HG03575 (cell line): ENCODE measurements around the gene CFAP298.
"Not testable (repeated sequence)": the region's sequence is repeated elsewhere in the genome, so short reads cannot be mapped to it uniquely, and the experiment has no call there.

Source experiments
- ATAC-seq: cut with Tn5 transposase; IDR thresholded peaks from one replicate; pipeline ENCODE4 v1.9.1; 2021; ENCODE audit not compliant: unreplicated experiment, insufficient number of reproducible peaks, low FRiP score; ENCODE audit errors: extremely low read depth

CFAP298 gene

DNA sequence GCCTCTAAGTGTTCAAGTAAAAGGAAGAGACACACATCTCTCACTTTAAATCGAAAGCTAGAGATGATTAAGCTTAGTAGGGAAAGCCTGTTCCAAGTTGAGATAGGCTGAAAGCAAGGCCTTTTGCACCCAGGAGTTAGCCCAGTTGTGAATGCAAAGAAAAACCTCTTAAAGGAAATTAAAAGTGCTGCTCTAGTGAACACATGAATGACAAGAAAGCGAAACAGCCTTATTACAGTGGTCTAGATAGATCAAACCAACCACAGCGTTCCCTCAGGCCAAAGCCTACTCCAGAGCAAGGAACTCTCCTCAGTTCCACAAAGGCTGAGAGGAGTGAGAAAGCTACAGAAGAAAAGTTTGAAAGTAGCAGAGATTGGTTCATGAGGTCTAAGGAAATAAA lies 41.7 kb downstream of the CFAP298 start:
- no peak for ATAC-seq

DNA sequence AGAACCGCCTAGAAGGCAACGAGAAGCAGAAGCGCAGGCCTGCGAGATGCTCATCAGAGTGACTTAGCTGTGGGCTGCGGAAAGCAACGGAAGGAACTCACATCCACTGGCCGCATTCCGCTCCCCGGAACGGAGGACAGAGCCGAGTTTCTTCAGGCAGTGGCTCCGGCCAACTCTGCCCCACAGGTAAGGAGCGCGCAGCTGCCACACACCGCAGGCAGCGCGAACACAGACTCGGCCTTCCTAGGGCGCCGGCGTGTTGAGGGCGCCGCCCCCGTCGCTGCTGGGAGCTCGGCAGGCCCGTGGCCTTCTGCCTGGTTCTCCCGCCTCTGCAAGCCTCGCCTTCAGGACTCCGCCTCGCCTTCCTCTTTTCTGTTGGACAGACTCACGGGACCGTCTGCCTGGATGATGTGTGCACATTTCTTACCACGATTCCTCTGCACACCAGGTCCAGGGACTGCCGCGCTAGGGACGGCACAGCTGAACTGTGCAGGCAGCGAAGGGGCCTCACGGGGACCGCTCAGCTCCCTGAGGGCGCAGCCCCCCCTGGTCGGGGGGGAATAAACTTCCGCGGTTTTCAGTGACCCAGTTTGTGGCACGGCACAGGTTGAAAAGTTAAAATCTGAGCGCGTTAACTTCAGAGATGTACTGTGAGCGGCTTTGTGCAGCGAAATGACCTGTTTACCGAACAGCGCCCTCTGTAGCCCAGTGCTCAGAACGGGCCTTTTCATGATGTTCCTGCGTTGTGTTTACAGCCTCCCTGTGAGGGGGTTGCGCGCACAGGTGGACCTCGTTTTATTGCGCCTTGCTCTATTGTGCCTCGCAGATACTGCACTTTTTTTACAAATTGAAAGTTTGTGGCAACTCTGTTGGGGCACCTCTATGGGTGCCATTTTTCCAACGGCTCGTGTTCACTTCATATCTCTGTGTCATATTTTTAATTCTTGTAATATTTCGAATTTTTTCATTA lies 42.6 kb downstream of the CFAP298 start:
- no peak for ATAC-seq

DNA sequence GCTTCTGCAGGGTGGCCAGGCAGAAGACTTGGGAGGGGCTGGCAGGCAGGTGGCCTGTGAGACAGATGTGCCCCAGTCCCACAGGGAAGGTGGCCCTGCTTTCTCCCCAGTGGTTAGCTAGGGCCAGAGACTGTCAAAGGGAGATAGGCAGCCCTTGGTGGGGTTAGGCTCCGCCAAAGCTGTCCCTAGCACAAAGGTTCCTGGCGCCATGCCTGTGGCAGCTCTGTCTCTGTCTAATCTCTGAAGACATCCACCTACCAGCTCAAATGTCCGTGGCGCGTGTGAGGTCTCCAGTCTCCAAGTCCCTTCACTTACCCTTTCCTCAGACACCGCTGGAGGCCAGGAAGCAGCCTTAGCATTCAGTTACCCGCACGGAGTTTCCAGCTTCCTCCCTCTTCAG lies 44.6 kb downstream of the CFAP298 start:
- ATAC-seq, result no peak

DNA sequence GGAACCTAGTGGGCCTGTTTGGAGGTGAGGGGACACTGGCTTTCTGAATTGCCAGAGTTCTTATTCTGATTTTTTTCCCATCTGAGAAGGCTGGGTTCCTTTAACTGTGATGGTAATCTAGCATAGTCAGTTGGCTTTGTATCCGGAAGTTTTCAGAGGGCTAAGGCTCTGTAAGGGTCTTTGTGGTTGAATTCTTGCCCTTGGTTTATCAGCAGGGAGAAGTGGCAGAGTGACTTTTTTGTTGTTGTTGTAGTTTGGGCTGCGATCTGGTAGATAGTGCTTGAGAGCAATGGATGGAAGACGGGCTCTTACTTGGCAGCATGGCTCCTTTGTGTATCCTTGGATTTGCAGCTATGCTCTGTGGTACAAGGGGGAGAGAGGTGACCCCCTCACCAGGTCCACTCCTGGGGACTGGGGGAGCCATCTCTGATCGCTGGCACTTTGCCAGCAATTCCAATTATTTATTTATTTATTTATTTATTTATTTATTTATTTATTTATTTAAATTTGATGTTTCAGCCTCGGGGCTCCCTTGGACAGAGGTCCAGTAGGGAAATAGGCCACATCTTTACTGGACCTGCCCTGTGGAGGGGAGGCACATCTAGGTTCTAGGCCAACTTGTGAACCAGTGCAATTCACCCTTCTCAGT lies 45.3 kb downstream of the CFAP298 start:
- ATAC-seq, result no peak

DNA sequence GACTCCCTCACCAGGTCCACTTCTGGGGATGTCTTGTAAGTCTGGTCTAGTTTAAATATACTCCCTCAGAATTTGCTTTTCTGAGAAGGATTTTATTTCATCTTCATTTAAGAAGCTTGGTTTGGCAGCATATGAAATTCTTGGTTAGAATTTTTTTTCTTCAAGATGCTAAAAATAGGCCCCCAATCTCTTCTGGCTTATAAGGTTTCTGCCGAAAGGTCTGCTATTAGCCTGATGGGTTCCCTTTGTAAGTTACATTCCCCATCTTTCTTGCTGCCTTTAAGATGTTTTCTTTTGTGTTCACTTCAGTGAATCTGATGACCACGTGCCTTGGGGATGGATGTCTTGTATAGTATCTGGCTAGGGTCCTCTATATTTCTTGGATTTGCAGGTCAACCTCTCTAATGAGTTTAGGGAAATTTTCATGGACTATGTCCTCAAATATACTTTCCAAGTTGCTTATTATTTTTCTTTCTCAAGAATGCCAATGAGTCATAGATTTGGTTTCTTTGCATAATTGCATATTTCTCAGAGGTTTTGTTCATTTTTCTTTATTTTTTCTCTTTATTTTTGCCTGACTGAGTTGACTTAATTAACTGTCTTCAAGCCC lies 46.2 kb downstream of the CFAP298 start:
- no peak for ATAC-seq

DNA sequence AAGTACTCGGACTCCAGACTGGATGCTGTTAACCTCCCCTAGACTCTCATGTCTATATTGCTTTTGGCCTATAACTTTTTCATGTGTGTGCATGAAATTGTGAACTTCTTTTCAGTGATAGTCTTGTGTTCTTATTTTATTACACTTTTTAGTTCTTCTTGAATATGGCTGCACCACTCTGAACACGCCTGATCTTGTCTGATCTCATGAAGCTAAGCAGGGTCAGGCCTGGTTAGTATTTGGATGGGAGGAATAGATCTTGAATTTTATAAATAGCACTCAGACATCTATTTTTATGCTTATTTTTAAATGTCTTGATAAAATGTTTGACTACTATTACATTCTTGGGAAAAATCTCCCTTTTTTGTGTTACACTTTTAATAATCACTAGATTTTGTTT lies 49.3 kb downstream of the CFAP298 start:
- no peak for ATAC-seq

DNA sequence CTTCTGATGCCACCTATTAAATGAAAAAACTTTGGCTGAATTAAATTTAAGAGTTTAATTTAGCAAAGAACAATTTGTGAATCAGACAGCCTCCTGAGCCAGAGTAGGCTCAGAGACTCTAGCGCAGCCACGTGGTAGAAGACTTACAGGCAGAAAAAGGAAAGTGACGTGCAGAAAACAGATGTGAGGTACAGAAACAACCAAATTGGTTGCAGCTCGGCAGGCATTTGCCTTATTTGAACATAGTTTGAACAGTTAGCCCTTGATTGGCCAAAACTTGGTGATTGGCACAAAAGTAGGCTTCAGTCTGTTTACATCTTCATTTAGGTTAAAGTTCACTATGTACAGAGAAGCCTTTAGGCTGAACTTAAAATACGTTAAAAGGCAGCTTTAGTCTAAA lies 49.8 kb downstream of the CFAP298 start:
- no peak for ATAC-seq

DNA sequence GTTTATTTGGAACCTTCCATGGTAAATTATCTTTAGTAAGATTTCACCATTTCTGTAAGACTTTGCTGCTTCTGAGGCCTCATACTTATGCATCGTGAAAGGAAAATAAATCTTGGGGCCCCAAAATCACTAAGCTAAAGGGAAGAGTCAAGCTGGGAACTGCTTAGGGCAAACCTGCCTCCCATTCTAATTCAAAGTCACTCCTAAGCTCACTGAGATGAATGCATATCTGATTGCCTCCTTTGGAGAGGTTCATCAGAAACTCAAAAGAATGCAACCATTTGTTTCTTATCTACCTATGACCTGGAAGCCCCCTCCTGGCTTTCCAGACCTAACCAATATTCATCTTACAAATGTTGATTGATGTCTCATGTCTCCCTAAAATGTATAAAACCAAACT lies 50.7 kb downstream of the CFAP298 start:
- not testable (repeated sequence) for ATAC-seq

DNA sequence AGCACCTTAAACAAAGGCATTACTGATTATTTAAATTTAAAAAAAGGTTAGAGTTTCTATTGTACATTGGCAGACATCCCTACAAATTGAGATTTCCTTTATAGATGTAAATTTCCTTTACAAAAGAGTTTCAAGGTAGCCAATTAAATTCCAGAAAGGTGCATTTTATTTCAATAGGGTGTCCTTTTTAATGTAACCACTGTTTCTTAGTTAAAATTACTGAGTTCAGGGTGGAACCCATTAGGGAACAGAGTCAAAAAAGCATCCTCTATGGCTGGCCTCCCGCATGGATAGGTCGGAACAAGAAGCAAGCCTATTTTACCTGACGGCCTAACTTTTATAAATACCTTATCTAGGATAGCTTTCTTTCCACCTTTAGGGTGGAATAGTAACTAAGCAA lies 51.3 kb downstream of the CFAP298 start:
- ATAC-seq, result no peak

DNA sequence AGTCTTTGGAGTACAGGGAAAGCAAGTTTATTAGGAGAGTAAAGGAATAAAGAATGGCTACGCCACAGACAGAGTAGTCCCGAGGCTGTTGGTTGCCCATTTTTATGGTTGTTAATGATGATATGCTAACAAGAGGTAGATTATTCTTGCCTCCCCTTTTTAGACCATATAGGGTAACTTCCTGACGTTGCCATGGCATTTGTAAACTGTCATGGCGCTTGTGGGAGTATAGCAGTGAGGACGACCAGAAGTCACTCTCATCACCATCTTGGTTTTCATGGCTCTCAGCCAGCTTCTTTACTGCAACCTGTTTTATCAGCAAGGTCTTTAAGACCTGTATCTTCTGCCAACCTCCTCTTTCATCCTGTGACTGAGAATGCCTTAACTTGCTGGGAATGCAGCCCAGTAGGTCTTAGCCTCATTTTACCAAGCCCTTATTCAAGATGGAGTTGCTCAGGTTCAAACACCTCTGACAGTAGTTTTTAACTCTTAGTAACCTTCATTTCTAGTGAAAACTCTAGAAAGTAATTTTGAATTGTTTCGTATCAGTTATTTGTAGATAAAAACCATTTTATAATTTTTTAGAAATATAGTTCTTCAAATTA lies 53.1 kb downstream of the CFAP298 start:
- no peak for ATAC-seq

DNA sequence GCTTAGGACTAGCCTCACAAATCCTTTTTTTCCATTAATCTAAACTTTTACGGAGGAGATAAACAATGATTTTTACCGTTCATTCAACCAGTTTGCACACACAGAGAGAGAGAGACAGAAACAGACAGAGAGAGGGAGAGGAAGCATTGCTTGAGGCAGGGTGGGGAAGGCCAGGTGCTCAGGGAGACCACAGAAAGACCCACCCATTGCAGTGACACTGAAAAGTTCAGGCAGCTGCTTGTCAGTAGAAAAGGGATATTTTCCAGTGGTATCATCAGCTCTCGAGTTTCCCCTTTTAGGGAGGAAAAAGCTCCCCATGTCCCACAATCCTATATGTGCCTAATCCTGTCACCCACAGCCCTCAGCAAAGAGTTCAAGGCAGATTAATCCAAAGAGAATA lies 54.1 kb downstream of the CFAP298 start:
- no peak for ATAC-seq

DNA sequence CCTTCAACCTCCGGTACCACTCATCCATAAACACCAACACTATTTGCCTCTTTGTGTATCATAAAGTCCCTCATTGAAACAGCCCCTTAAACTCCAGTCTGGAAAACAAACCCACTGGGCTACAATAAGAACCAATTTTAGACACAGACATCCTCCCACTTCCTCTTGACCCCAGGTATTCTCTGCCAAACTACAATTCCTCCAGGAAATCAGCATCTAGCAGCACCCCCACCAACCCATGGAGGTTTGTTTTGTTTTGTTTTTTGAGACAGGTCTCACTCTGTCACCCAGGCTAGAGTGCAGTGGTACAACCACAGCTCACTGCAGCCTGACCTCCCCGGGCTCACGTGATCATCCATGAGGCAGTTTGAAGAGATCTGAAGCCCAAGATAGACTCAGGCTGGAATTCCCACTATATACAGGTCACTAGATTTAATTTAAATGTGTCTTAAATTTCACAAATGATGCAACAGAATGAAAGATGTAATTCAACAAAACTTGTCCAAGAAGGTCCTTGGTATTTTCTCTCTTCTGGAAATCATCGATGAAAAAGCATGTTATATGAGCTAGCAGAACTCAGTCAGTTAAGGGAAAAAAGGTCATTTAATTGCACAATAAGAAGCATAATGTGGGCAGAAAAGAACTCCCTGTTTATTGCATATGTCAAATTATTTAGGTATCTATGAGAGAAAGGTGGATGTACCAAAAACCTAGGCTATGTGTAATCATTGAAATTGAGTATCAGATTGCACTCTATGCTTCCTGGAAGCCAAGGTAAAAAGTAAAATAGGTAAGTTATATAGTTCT lies 57.1 kb downstream of the CFAP298 start:
- no peak for ATAC-seq

DNA sequence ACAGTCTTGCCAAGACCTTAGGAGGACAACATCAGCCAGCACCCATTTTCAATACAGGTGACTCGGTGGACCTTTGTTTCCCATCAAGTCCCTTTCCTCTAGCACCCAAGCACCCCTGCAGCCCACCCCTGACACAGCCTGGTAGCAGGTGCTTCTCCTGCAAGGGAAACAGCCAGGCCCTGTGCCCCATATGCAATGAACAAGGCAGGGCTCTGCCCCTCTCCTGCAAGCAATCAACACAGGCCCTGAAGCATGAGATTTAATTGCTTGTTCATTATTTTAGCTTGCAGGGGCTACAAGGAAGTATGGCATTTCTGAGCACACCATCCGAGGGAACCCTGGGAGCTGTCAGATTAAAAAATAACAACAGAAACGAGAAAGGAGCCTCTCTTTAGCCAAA lies 62.3 kb downstream of the CFAP298 start:
- ATAC-seq, result no peak

DNA sequence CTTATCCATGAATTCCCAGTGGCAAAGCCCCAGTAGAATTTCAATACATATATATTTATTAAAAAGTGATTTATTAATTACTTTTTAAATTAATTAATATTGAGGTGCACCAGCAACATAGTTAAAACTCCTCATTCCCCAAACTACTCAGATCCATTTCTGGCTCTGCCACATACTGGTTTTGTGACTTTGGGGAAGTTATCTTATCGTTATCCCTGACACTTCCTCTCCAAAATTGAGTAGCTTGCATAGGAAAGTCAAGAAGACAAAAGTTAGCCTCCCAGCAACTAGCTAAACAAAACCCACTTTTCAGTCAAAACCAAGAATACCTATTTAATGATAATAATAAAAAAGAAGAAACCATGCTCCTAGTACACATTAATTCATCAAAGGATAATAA lies 62.7 kb downstream of the CFAP298 start:
- no peak for ATAC-seq
